ENCODE measurements around the gene IQGAP1.

IQGAP1 gene

DNA sequence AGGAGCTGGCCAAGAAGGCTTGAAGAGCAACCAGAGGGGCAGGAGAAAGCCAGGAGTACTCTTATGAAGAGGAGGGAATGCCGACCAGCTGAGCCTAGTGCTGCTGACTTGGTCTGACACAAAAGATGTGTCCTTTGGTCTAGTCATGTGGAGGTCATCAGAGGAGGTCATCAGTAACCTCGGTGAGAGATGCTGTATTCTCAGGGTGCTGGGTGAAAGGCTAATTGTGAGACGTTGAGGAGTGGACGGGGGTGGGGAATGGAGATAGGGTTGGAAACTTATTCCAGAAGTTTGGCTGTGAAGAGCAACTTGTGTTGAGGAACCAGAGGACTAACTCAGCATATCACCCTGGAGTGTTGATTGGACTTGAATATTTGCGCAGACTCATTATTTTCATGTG lies 147.2 kb downstream of the IQGAP1 start:
- no peak for DNase-seq

DNA sequence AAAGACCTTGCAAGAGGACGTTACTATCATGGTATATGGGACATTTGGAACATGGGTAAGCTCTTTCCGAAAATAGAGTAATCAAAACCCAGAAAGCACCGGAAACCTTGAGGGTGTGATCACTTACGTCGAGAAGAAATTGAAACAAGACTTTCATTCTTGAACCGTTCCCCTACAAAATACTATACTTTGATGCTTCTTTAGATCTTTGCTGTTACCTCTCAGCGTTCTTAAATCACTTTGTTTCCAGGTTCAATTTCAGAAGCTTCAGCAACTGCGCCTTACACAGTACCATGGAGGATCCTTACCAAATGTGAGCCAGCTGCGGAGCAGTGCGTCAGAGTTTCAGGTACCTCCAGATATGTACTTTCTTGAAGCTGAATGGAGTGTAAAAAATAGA lies 151.7 kb downstream of the IQGAP1 start:
- DNase-seq: no peak

DNA sequence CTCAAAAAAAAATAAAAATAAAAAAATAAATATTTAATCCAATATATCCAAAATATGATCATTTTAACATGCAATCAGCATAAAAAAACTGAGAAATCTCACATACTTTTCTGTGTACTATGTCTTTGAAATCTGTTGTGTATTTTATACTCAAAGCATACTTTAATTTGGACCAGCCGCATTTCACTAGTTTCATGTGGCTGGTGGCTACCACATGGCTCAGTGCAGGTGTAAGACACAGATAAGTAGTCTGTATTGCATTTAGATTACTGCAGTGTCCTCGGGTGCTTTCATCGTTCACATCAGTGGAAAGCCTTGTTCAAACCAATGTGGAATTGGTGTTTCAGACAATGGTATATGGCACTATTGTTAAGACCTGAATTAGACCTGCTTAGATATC lies 152.7 kb downstream of the IQGAP1 start:
- DNase-seq: no peak

DNA sequence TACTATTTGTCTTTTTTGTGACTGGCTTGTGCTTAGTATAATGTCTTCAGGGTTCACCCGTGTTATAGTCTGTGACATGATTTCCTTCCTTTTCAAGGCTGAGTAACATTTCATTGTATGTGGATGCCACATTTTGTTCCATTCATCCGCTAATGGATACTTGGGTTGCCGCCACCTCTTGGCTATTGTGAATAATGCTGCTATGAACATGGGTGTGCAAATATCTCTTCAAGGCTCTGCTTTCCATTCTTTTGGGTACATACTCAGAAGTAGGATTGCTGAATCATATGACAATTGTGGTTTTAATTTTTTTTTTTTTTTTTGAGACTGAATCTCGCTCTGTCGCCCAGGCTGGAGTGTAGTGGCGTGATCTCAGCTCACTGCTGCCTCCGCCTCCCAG lies 157.1 kb downstream of the IQGAP1 start:
- DNase-seq: no peak

DNA sequence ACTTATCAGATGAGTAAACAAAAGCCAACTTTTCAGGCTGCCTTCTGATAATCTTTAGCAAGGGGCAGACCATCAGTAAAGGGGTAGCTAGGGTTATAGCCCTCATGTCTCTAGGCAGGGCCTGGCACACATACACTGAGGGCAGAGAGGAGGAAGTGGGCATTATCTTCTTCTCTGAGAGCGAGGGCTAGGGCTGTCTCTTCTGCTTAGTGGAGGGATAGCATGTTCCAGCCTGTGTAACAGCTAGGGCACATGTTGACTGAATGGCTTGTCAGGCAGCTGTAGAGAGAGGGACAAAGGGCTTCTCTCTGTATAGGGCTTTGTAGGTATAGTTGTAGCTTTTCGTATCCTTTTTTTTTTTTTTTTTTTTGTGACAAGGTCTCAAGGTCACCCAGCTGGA lies 159.5 kb downstream of the IQGAP1 start:
- no peak for DNase-seq

DNA sequence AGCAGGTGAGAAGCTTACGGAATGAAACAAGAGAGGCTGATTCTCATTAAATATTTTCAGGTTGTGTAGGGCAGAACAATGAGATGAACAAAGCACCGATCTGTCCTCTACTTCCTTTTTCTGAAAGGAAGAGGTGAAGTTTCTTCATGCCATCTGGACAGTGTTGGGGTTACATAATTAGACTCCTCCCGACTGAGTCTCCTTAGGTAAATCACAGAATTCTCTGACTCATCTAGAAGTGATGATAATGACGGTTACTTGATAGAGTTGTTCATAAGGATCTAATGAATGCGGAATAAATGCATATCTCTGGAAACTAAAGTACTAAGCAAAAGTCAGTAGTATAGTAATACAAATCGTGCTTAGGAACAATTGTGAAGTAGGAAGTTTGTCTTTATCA lies 162.9 kb downstream of the IQGAP1 start:
- no peak for DNase-seq
